ENCODE results near the gene RAD51B.

DNA sequence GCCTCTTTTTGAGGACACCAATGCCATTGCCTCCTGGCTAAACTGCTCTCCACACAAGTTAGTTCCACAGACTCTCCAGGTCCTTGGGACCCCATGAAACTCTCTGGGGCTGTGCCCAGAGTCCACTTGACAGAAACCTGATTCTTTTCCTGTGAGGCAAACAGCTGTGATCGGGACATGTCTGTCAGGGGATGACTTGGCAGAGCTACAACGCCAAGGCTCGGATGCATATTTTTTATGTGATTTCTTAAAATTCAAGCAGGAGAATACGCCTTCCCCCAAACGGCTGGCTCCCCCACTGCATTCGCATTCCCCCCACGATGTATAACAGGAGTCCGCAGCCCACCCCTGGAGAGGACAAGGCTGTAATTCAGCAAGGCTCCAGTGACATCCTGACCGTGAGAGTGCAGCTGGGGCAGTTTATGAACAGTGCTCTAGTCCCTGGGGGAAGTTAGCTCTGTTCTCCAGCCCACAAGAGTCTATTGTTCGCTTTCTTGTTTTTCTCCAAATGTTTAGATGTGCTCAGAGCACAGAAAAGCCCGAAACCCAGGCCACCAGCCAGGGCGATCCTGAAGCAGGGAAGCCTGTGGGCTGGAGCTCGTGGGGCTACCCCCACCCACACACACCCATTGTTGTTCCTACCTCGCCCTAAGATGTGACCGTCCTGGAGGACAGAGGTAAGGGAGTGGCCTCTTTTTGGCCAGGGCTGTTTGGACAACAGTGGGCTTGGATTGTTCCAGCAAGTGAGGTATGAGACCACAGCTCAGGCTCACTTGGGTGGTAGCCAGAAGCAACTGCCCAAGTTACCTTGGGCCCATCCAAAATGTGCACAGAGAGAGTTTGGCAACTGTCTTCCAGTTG lies 813.8 kb downstream of the RAD51B start:
- no peak for TF ChIP-seq NCOA1 (CRISPR knock-in tag; IDR thresholded peaks at IDR 0.05)
- TF ChIP-seq ZNF263 (CRISPR knock-in tag; IDR thresholded peaks at IDR 0.05), result no peak
- TF ChIP-seq, protein P1, sequence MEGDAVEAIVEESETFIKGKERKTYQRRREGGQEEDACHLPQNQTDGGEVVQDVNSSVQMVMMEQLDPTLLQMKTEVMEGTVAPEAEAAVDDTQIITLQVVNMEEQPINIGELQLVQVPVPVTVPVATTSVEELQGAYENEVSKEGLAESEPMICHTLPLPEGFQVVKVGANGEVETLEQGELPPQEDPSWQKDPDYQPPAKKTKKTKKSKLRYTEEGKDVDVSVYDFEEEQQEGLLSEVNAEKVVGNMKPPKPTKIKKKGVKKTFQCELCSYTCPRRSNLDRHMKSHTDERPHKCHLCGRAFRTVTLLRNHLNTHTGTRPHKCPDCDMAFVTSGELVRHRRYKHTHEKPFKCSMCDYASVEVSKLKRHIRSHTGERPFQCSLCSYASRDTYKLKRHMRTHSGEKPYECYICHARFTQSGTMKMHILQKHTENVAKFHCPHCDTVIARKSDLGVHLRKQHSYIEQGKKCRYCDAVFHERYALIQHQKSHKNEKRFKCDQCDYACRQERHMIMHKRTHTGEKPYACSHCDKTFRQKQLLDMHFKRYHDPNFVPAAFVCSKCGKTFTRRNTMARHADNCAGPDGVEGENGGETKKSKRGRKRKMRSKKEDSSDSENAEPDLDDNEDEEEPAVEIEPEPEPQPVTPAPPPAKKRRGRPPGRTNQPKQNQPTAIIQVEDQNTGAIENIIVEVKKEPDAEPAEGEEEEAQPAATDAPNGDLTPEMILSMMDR (CRISPR knock-in tag; IDR thresholded peaks at IDR 0.05), result no peak
- no peak for TF ChIP-seq YY1 (IDR thresholded peaks at IDR 0.05; ENCODE audit: insufficient read depth, insufficient replicate concordance, low read depth, low read length)
- TF ChIP-seq CBX5 (CRISPR knock-in tag; IDR thresholded peaks at IDR 0.05; ENCODE audit: borderline replicate concordance), result no peak
- TF ChIP-seq, protein P2, sequence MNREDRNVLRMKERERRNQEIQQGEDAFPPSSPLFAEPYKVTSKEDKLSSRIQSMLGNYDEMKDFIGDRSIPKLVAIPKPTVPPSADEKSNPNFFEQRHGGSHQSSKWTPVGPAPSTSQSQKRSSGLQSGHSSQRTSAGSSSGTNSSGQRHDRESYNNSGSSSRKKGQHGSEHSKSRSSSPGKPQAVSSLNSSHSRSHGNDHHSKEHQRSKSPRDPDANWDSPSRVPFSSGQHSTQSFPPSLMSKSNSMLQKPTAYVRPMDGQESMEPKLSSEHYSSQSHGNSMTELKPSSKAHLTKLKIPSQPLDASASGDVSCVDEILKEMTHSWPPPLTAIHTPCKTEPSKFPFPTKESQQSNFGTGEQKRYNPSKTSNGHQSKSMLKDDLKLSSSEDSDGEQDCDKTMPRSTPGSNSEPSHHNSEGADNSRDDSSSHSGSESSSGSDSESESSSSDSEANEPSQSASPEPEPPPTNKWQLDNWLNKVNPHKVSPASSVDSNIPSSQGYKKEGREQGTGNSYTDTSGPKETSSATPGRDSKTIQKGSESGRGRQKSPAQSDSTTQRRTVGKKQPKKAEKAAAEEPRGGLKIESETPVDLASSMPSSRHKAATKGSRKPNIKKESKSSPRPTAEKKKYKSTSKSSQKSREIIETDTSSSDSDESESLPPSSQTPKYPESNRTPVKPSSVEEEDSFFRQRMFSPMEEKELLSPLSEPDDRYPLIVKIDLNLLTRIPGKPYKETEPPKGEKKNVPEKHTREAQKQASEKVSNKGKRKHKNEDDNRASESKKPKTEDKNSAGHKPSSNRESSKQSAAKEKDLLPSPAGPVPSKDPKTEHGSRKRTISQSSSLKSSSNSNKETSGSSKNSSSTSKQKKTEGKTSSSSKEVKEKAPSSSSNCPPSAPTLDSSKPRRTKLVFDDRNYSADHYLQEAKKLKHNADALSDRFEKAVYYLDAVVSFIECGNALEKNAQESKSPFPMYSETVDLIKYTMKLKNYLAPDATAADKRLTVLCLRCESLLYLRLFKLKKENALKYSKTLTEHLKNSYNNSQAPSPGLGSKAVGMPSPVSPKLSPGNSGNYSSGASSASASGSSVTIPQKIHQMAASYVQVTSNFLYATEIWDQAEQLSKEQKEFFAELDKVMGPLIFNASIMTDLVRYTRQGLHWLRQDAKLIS (CRISPR knock-in tag; IDR thresholded peaks at IDR 0.05), result no peak
- no peak for TF ChIP-seq ZNF766 (CRISPR knock-in tag; IDR thresholded peaks at IDR 0.05; ENCODE audit: borderline replicate concordance)
- no peak for TF ChIP-seq AGO2 (optimal IDR thresholded peaks at IDR 0.05; ENCODE audit: low read depth, low read length)
- TF ChIP-seq, protein P3, sequence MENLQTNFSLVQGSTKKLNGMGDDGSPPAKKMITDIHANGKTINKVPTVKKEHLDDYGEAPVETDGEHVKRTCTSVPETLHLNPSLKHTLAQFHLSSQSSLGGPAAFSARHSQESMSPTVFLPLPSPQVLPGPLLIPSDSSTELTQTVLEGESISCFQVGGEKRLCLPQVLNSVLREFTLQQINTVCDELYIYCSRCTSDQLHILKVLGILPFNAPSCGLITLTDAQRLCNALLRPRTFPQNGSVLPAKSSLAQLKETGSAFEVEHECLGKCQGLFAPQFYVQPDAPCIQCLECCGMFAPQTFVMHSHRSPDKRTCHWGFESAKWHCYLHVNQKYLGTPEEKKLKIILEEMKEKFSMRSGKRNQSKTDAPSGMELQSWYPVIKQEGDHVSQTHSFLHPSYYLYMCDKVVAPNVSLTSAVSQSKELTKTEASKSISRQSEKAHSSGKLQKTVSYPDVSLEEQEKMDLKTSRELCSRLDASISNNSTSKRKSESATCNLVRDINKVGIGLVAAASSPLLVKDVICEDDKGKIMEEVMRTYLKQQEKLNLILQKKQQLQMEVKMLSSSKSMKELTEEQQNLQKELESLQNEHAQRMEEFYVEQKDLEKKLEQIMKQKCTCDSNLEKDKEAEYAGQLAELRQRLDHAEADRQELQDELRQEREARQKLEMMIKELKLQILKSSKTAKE (CRISPR knock-in tag; IDR thresholded peaks at IDR 0.05; ENCODE audit: borderline replicate concordance), result no peak
- no peak for TF ChIP-seq BHLHE40 (IDR thresholded peaks at IDR 0.05; ENCODE audit: low read length)

Data from HepG2 (cell line).